Neural progenitor cell (in vitro differentiated cells): ENCODE results near the gene RASA1. TPM values are rescaled to one million over a fixed set of nuclear protein-coding genes. Genes with fewer than 3 reads are reported as not detected.

ENCODE experiments used
- DNase-seq: peaks from one replicate; pipeline ENCODE4 v3.0.0-alpha.2; 2016; ENCODE audit warnings: low spot score
- H2AFZ ChIP-seq: fragments of 200-600 bp; sonication (generic); replicated peaks from 2 replicates; pipeline ENCODE4 v1.6.1; 2016; ENCODE audit warnings: antibody characterized with exemption
- H3F3A ChIP-seq: fragments of 200-600 bp; sonication (generic); 2 replicates; pipeline ENCODE4 v1.6.1; 2016; ENCODE audit warnings: antibody characterized with exemption, low read depth
- H3K27ac ChIP-seq: fragments of 200-600 bp; sonication (generic); 2 replicates; pipeline ENCODE4 v1.5.1; 2016; ENCODE audit warnings: mild to moderate bottlenecking
- H3K27me3 ChIP-seq: fragments of 200-600 bp; sonication (generic); 2 replicates; pipeline ENCODE4 v1.6.1; 2016; ENCODE audit warnings: mild to moderate bottlenecking, moderate library complexity
- H3K36me3 ChIP-seq: fragments of 200-600 bp; sonication (generic); 2 replicates; pipeline ENCODE4 v1.5.1; 2016
- H3K4me1 ChIP-seq: fragments of 200-600 bp; sonication (generic); 2 replicates; pipeline ENCODE4 v1.6.1; 2016; ENCODE audit warnings: mixed run types
- H3K4me2 ChIP-seq: fragments of 200-600 bp; sonication (generic); 2 replicates; pipeline ENCODE4 v1.6.1; 2016
- H3K4me3 ChIP-seq: fragments of 200-600 bp; sonication (generic); 2 replicates; pipeline ENCODE4 v1.5.1; 2016
- H3K79me2 ChIP-seq: fragments of 200-600 bp; sonication (generic); 2 replicates; pipeline ENCODE4 v1.6.1; 2016; ENCODE audit warnings: low read depth
- H3K9ac ChIP-seq: fragments of 200-600 bp; sonication (generic); 2 replicates; pipeline ENCODE4 v1.6.1; 2016
- H3K9me3 ChIP-seq: fragments of 200-600 bp; sonication (generic); 2 replicates; pipeline ENCODE4 v1.5.1; 2016; ENCODE audit warnings: low read depth
- H4K20me1 ChIP-seq: fragments of 200-600 bp; sonication (generic); 2 replicates; pipeline ENCODE4 v1.6.1; 2016; ENCODE audit warnings: low read depth
- H3K27ac Mint-ChIP-seq: 3 replicates; pipeline ENCODE4 v1.8.0; 2021; ENCODE audit warnings: mixed read lengths
- H3K27me3 Mint-ChIP-seq: 2 replicates; pipeline ENCODE4 v1.8.0; 2022; ENCODE audit warnings: low read depth, mild to moderate bottlenecking, inconsistent platforms, moderate library complexity, mixed read lengths; ENCODE audit not compliant: insufficient read depth
- H3K36me3 Mint-ChIP-seq: 3 replicates; pipeline ENCODE4 v1.8.0; 2021; ENCODE audit warnings: mixed read lengths
- H3K4me1 Mint-ChIP-seq: 3 replicates; pipeline ENCODE4 v1.8.0; 2021; ENCODE audit warnings: mixed read lengths
- H3K4me3 Mint-ChIP-seq: 3 replicates; pipeline ENCODE4 v1.8.0; 2021; ENCODE audit warnings: mild to moderate bottlenecking, moderate library complexity, mixed read lengths
- H3K9me3 Mint-ChIP-seq: 3 replicates; pipeline ENCODE4 v1.8.0; 2020; ENCODE audit warnings: mixed read lengths
- EZH2 ChIP-seq: fragments of 200-600 bp; sonication (generic); IDR thresholded peaks from 2 replicates; pipeline ENCODE4 v1.6.1; 2017; ENCODE audit warnings: antibody characterized with exemption, mild to moderate bottlenecking, moderate library complexity
- EZH2phosphoT487 ChIP-seq: fragments of 200-600 bp; sonication (generic); IDR thresholded peaks from 2 replicates; pipeline ENCODE4 v1.6.1; 2017; ENCODE audit warnings: antibody characterized with exemption
- total RNA-seq: library from RNA; depleted of rRNA; stranded (reverse); fragments of >200 nt; gene quantifications from 2 replicates; pipeline ENCODE4 v1.2.3, GENCODE V29; 2015; ENCODE audit warnings: low replicate concordance
- TF ChIP-seq, protein P1 (sequence below): fragments of 200-600 bp; sonication (generic); IDR thresholded peaks from 2 replicates; pipeline ENCODE4 v1.5.1; 2017; ENCODE audit warnings: antibody characterized with exemption, mild to moderate bottlenecking

Gene RASA1
- total RNA-seq, 1 donor from 2014 or later = 60.9 TPM

DNA sequence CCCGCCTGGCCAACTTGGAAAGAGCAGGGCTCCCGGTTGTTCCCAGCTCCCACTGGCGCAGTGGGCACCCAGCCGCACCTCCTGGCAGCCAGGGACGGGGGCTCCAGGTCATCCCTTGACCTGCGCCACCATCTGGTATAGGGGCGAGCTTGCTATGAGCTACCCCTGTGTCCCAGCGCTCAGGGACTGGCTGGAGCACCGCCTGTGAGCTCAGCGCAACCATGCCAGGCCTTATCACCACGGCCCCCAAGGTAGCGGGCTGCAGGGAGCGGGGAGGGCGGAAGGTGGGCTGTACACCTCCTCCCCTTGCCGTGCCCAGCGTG lies 15.4 kb upstream of the RASA1 start:
- no peak overlapping the region for H3K4me3 ChIP-seq
- no peaks in the 10 kb centered on the region for H3K9me3 ChIP-seq
- Mint-ChIP-seq H3K27me3 (no peaks in the 10 kb centered on the region), H3K4me1 (no peaks in the 10 kb centered on the region), H3K4me3 (no peak overlapping the region), H3K9me3 (no peaks in the 10 kb centered on the region), H3K36me3 (no peaks in the 10 kb centered on the region), H3K27ac (no peak overlapping the region)
- no peaks in the 10 kb centered on the region for H3K4me1 ChIP-seq
- no peaks in the 10 kb centered on the region for H3K27me3 ChIP-seq
- TF ChIP-seq EZH2 = no peak
- TF ChIP-seq EZH2phosphoT487 = no peak
- TF ChIP-seq, protein P1, sequence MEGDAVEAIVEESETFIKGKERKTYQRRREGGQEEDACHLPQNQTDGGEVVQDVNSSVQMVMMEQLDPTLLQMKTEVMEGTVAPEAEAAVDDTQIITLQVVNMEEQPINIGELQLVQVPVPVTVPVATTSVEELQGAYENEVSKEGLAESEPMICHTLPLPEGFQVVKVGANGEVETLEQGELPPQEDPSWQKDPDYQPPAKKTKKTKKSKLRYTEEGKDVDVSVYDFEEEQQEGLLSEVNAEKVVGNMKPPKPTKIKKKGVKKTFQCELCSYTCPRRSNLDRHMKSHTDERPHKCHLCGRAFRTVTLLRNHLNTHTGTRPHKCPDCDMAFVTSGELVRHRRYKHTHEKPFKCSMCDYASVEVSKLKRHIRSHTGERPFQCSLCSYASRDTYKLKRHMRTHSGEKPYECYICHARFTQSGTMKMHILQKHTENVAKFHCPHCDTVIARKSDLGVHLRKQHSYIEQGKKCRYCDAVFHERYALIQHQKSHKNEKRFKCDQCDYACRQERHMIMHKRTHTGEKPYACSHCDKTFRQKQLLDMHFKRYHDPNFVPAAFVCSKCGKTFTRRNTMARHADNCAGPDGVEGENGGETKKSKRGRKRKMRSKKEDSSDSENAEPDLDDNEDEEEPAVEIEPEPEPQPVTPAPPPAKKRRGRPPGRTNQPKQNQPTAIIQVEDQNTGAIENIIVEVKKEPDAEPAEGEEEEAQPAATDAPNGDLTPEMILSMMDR = no peak
- H3F3A ChIP-seq = no peaks in the 10 kb centered on the region
- no peaks in the 10 kb centered on the region for H3K36me3 ChIP-seq
- H3K79me2 ChIP-seq = no peaks in the 10 kb centered on the region
- H2AFZ ChIP-seq = no peak overlapping the region
- no peak overlapping the region for H3K4me2 ChIP-seq
- H3K9ac ChIP-seq = no peak overlapping the region
- H4K20me1 ChIP-seq = no peaks in the 10 kb centered on the region
- H3K27ac ChIP-seq = no peak overlapping the region
- no peak for DNase-seq

DNA sequence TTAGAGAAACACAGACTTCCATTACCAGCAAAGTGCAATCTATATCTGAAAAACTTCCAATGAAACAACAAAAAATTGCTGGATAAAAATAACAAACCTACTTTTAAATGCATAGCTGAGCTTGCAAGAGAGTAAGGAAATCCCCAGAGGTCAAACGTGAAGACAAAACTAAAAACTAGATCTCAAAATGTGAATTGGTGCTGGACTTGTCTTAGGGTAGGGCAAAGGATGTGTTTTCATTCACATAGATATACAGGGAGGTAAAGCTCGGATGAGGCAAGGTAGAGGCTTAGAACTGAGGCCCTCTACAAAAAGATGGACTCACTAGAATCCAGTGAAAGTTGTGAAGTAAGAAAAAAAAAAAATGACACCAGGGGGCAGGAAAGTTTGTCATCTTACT lies 13.6 kb upstream of the RASA1 start:
- Histone ChIP-seq H3K27ac (no peak overlapping the region), H3K79me2 (no peaks in the 10 kb centered on the region), H2AFZ (peak overlapping the region; percentile 82), H3K4me1 (no peaks in the 10 kb centered on the region), H3K27me3 (no peaks in the 10 kb centered on the region), H4K20me1 (no peaks in the 10 kb centered on the region), H3K4me3 (no peak overlapping the region), H3F3A (peaks cover 2% of the 10 kb centered on the region), H3K9ac (no peak overlapping the region), H3K36me3 (no peaks in the 10 kb centered on the region), H3K4me2 (no peak overlapping the region), H3K9me3 (no peaks in the 10 kb centered on the region)
- no peaks in the 10 kb centered on the region for H3K27me3 Mint-ChIP-seq
- H3K9me3 Mint-ChIP-seq = no peaks in the 10 kb centered on the region
- TF ChIP-seq EZH2phosphoT487 = no peak
- TF ChIP-seq, protein P1 = no peak
- TF ChIP-seq EZH2 = no peak
- no peaks in the 10 kb centered on the region for H3K36me3 Mint-ChIP-seq
- no peak overlapping the region for H3K27ac Mint-ChIP-seq
- H3K4me1 Mint-ChIP-seq = no peaks in the 10 kb centered on the region
- no peak for DNase-seq
- H3K4me3 Mint-ChIP-seq = no peak overlapping the region

DNA sequence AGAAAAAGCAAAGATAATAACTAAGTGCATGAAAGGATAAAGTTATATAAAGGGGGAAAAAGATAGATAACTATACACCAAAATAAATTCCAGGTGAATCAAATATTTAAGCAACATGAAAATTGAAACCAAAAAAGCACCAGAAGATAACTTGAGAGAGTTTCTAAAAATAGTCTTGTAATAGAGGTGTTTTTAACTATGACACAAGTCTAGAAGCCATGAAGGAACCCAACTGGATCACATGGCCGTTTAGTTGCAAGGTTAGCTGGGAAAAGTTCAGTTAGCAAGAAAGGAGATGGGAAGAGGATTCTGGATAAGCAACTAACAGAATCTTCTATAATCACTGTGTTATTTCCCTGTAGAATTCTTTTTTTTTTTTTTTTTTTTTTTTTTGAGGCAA lies 9.2 kb upstream of the RASA1 start:
- H3K36me3 Mint-ChIP-seq = no peaks in the 10 kb centered on the region
- H3K4me1 Mint-ChIP-seq = no peaks in the 10 kb centered on the region
- Histone ChIP-seq H4K20me1 (no peaks in the 10 kb centered on the region), H3K27me3 (no peaks in the 10 kb centered on the region), H3K4me2 (no peak overlapping the region), H2AFZ (no peak overlapping the region), H3F3A (peaks cover 2% of the 10 kb centered on the region), H3K27ac (no peak overlapping the region), H3K9me3 (no peaks in the 10 kb centered on the region), H3K4me3 (no peak overlapping the region), H3K9ac (no peak overlapping the region), H3K79me2 (no peaks in the 10 kb centered on the region), H3K36me3 (no peaks in the 10 kb centered on the region), H3K4me1 (no peaks in the 10 kb centered on the region)
- TF ChIP-seq EZH2 (no peak), EZH2phosphoT487 (no peak)
- TF ChIP-seq, protein P1 = no peak
- no peak overlapping the region for H3K27ac Mint-ChIP-seq
- DNase-seq = no peak
- H3K27me3 Mint-ChIP-seq = peaks cover 2% of the 10 kb centered on the region
- H3K4me3 Mint-ChIP-seq = no peak overlapping the region
- no peaks in the 10 kb centered on the region for H3K9me3 Mint-ChIP-seq
